HFFc6 (cell line): Measurements from ENCODE around the gene A4GNT. TPM values are rescaled to one million over a fixed set of nuclear protein-coding genes. Genes with fewer than 3 reads are reported as not detected.
A peak's percentile ranks its signal among the peaks of the same experiment; 100 is the strongest.

Source experiments
- DNase-seq: peaks from one replicate; pipeline ENCODE4 v3.0.0-alpha.2; 2018
- H3K27ac Mint-ChIP-seq: 2 replicates; pipeline ENCODE4 v1.8.0; 2020; ENCODE audit warnings: mild to moderate bottlenecking, mixed read lengths
- H3K27me3 Mint-ChIP-seq: 2 replicates; pipeline ENCODE4 v1.8.0; 2021; ENCODE audit warnings: mild to moderate bottlenecking, moderate library complexity, mixed read lengths; ENCODE audit not compliant: insufficient read depth
- H3K36me3 Mint-ChIP-seq: 2 replicates; pipeline ENCODE4 v1.8.0; 2021; ENCODE audit warnings: low read depth, mixed read lengths
- H3K4me1 Mint-ChIP-seq: 2 replicates; pipeline ENCODE4 v1.8.0; 2020; ENCODE audit warnings: low read depth, mixed read lengths
- H3K4me3 Mint-ChIP-seq: 2 replicates; pipeline ENCODE4 v1.8.0; 2020; ENCODE audit warnings: mild to moderate bottlenecking, moderate library complexity, mixed read lengths
- H3K9me3 Mint-ChIP-seq: 2 replicates; pipeline ENCODE4 v1.8.0; 2020; ENCODE audit warnings: mild to moderate bottlenecking, mixed read lengths
- CTCF ChIP-seq: fragments of 200-600 bp; sonication (generic); IDR thresholded peaks from 2 replicates; pipeline ENCODE4 v1.5.0; 2021; ENCODE audit warnings: antibody characterized with exemption, mild to moderate bottlenecking
- total RNA-seq, 6 experiments: library from RNA; stranded (reverse); fragmentation: NEBNext Ultra II Directional; extraction: Animal tissue kit (Norgen Biotek cat#: 25700); gene quantifications; 2 replicates in 1 of 6; 3 replicates in 5 of 6; pipeline ENCODE4 v1.2.3, GENCODE V29; 2021

A4GNT gene
- total RNA-seq, 6 experiments from 2014 or later = not detected

- Mint-ChIP-seq H3K27ac (no peak overlapping the region), H3K9me3 (no peaks in the 10 kb centered on the region), H3K27me3 (peaks cover 2% of the 10 kb centered on the region; the same call in 1 of the 2 replicates), H3K4me3 (peak overlapping the region; percentile 31; the same call in 1 of the 2 replicates), H3K36me3 (no peaks in the 10 kb centered on the region; the same call in 1 of the 2 replicates), H3K4me1 (peaks cover 35% of the 10 kb centered on the region)
- peak; percentile 61 for DNase-seq
- TF ChIP-seq CTCF = peak; percentile 88
These were observed 13.4 kb downstream of the A4GNT start for GRCh38 chr3:138118612-138119422.

- H3K4me1 Mint-ChIP-seq = peaks cover 52% of the 10 kb centered on the region
- peaks cover 3% of the 10 kb centered on the region; the same call in 1 of the 2 replicates for H3K27me3 Mint-ChIP-seq
- peak within 1 kb of the TSS; percentile 99 for H3K27ac Mint-ChIP-seq
- peak; percentile 43 for DNase-seq
- peak; percentile 80 for TF ChIP-seq CTCF
- peaks cover 6% of the 10 kb centered on the region for H3K36me3 Mint-ChIP-seq
- no peaks in the 10 kb centered on the region for H3K9me3 Mint-ChIP-seq
- peak within 1 kb of the TSS; percentile 98 for H3K4me3 Mint-ChIP-seq
These were observed 16.9 kb downstream of the A4GNT start, which contains the start of gene DZIP1L for GRCh38 chr3:138114988-138115971. Gene DZIP1L (minus strand): TSS chr3:138115608. CDS start chr3:138103971, 11,637 bp downstream.

GRCh38 chr3:138114431-138114918 lies 17.7 kb downstream of the A4GNT start:
- no peaks in the 10 kb centered on the region for H3K9me3 Mint-ChIP-seq
- H3K27ac Mint-ChIP-seq = peak overlapping the region; percentile 99
- H3K4me3 Mint-ChIP-seq = peak overlapping the region; percentile 98
- no peak for TF ChIP-seq CTCF
- peaks cover 52% of the 10 kb centered on the region for H3K4me1 Mint-ChIP-seq
- DNase-seq = no peak
- peaks cover 6% of the 10 kb centered on the region for H3K36me3 Mint-ChIP-seq
- H3K27me3 Mint-ChIP-seq = 0 out of 2 replicates have a peak, but pooled peaks cover 1% of the 10 kb centered on the region

- H3K36me3 Mint-ChIP-seq = peaks cover 9% of the 10 kb centered on the region
- H3K27me3 Mint-ChIP-seq = peaks cover 1% of the 10 kb centered on the region; the same call in 1 of the 2 replicates
- peak overlapping the region; percentile 99 for H3K27ac Mint-ChIP-seq
- no peak for DNase-seq
- H3K9me3 Mint-ChIP-seq = no peaks in the 10 kb centered on the region
- peaks cover 43% of the 10 kb centered on the region for H3K4me1 Mint-ChIP-seq
- no peak for TF ChIP-seq CTCF
- peak overlapping the region; percentile 98 for H3K4me3 Mint-ChIP-seq
These were observed 18.9 kb downstream of the A4GNT start for GRCh38 chr3:138113326-138113725.

GRCh38 chr3:138112362-138112761 lies 19.8 kb downstream of the A4GNT start:
- DNase-seq = no peak
- no peak overlapping the region for H3K4me3 Mint-ChIP-seq
- H3K4me1 Mint-ChIP-seq = peaks cover 40% of the 10 kb centered on the region
- TF ChIP-seq CTCF = no peak
- H3K27me3 Mint-ChIP-seq = peaks cover 1% of the 10 kb centered on the region; the same call in 1 of the 2 replicates
- peaks cover 11% of the 10 kb centered on the region for H3K36me3 Mint-ChIP-seq
- peak overlapping the region; percentile 36; the same call in 1 of the 2 replicates for H3K27ac Mint-ChIP-seq
- H3K9me3 Mint-ChIP-seq = no peaks in the 10 kb centered on the region
